OCI-LY3 (cell line): ENCODE data around the gene CAPN15.
"Not testable (repeated sequence)": the region's sequence is repeated elsewhere in the genome, so short reads cannot be mapped to it uniquely, and the experiment has no call there.

Source experiments
- EZH2phosphoT487 ChIP-seq: fragments of 200-600 bp; shearing (Covaris generic); IDR thresholded peaks from 2 replicates; pipeline ENCODE4 v1.6.1; 2018; ENCODE audit warnings: antibody characterized with exemption, mixed run types, low read depth
- TF ChIP-seq, protein P1 (sequence below): fragments of 200-600, 300-600 bp; sonication (generic); IDR thresholded peaks from 2 replicates; pipeline ENCODE4 v1.5.1; 2014; ENCODE audit warnings: antibody characterized with exemption, low read length, low read depth

DNA sequence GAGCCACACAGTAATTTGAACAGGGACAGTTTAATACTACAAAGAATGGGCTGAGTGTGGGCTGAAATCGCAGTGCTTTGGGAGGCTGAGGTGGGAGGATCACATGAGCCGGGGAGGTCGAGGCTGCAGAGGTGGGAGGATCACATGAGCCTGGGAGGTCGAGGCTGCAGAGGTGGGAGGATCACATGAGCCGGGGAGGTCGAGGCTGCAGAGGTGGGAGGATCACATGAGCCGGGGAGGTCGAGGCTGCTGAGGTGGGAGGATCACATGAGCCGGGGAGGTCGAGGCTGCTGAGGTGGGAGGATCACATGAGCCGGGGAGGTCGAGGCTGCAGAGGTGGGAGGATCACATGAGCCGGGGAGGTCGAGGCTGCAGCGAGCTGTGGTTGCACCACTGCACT is 32.8 kb upstream of the CAPN15 start:
- TF ChIP-seq, protein P1, sequence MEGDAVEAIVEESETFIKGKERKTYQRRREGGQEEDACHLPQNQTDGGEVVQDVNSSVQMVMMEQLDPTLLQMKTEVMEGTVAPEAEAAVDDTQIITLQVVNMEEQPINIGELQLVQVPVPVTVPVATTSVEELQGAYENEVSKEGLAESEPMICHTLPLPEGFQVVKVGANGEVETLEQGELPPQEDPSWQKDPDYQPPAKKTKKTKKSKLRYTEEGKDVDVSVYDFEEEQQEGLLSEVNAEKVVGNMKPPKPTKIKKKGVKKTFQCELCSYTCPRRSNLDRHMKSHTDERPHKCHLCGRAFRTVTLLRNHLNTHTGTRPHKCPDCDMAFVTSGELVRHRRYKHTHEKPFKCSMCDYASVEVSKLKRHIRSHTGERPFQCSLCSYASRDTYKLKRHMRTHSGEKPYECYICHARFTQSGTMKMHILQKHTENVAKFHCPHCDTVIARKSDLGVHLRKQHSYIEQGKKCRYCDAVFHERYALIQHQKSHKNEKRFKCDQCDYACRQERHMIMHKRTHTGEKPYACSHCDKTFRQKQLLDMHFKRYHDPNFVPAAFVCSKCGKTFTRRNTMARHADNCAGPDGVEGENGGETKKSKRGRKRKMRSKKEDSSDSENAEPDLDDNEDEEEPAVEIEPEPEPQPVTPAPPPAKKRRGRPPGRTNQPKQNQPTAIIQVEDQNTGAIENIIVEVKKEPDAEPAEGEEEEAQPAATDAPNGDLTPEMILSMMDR = not testable (repeated sequence)
- not testable (repeated sequence) for TF ChIP-seq EZH2phosphoT487
